H54 (cell line): ENCODE data around the gene VIPR1.

ENCODE experiments used
- DNase-seq: peaks from one replicate; pipeline ENCODE4 v3.0.0; 2011; ENCODE audit warnings: low spot score, mixed read lengths; ENCODE audit not compliant: insufficient read length
- FAIRE-seq: peaks from 3 replicates; lab custom pipeline; 2011; peaks lifted over from hg19 to GRCh38; lab: Jason Lieb, UNC
- POLR2A ChIP-seq: IDR thresholded peaks from 2 replicates; pipeline ENCODE4 v1.6.1; 2011; ENCODE audit warnings: low read depth, mild to moderate bottlenecking, low read length

The VIPR1 gene

GRCh38 chr3:42525736-42526345, 23.4 kb downstream of the VIPR1 start:
- no peak for FAIRE-seq
- no peak for DNase-seq

GRCh38 chr3:42526616-42527367, 24.3 kb downstream of the VIPR1 start:
- DNase-seq (no peak), FAIRE-seq (no peak)
- no peak for TF ChIP-seq POLR2A

More at GRCh38 chr3:42525736-42526345, 23.4 kb downstream of the VIPR1 start:
- no peak for TF ChIP-seq POLR2A

GRCh38 chr3:42527368-42527917, 25.0 kb downstream of the VIPR1 start:
- TF ChIP-seq POLR2A = no peak
- no peak for DNase-seq
- no peak for FAIRE-seq

- no peak for TF ChIP-seq POLR2A
- FAIRE-seq (no peak), DNase-seq (no peak)
These were observed 27.0 kb downstream of the VIPR1 start for GRCh38 chr3:42529468-42529867.

GRCh38 chr3:42530073-42530472, 27.6 kb downstream of the VIPR1 start:
- FAIRE-seq (no peak), DNase-seq (no peak)
- TF ChIP-seq POLR2A = no peak

- no peak for FAIRE-seq
- TF ChIP-seq POLR2A = no peak
- no peak for DNase-seq
These were observed 29.0 kb downstream of the VIPR1 start for GRCh38 chr3:42531470-42531869.

- DNase-seq (no peak), FAIRE-seq (no peak)
- TF ChIP-seq POLR2A = no peak
These were observed 29.8 kb downstream of the VIPR1 start for GRCh38 chr3:42532229-42532628.

GRCh38 chr3:42533161-42533897, 30.9 kb downstream of the VIPR1 start:
- DNase-seq = no peak
- no peak for FAIRE-seq
- no peak for TF ChIP-seq POLR2A

GRCh38 chr3:42535981-42536784, 33.7 kb downstream of the VIPR1 start:
- FAIRE-seq (no peak), DNase-seq (peak; percentile 51)
- TF ChIP-seq POLR2A = no peak

- DNase-seq = no peak
- no peak for FAIRE-seq
- no peak for TF ChIP-seq POLR2A
These were observed 34.9 kb downstream of the VIPR1 start for GRCh38 chr3:42537350-42537749.

- peak; percentile 65 for DNase-seq
- no peak for FAIRE-seq
- TF ChIP-seq POLR2A = no peak
These were observed 37.6 kb downstream of the VIPR1 start for GRCh38 chr3:42539871-42540714.

GRCh38 chr3:42541079-42541478, 38.6 kb downstream of the VIPR1 start:
- FAIRE-seq = no peak
- no peak for DNase-seq
- TF ChIP-seq POLR2A = no peak
